Stimulated activated CD8-positive, alpha-beta memory T cell treated with anti-CD3 and anti-CD28 coated beads, Interleukin-7, amount 100 ng/mL, for 24 hours (primary cell): ENCODE measurements around the gene TEX9.
"Not testable (repeated sequence)": the region's sequence is repeated elsewhere in the genome, so short reads cannot be mapped to it uniquely, and the experiment has no call there.

ENCODE experiments used
- DNase-seq: peaks from one replicate; pipeline ENCODE4 v3.0.0-alpha.2; 2020; ENCODE audit warnings: low read depth

The TEX9 gene

DNA sequence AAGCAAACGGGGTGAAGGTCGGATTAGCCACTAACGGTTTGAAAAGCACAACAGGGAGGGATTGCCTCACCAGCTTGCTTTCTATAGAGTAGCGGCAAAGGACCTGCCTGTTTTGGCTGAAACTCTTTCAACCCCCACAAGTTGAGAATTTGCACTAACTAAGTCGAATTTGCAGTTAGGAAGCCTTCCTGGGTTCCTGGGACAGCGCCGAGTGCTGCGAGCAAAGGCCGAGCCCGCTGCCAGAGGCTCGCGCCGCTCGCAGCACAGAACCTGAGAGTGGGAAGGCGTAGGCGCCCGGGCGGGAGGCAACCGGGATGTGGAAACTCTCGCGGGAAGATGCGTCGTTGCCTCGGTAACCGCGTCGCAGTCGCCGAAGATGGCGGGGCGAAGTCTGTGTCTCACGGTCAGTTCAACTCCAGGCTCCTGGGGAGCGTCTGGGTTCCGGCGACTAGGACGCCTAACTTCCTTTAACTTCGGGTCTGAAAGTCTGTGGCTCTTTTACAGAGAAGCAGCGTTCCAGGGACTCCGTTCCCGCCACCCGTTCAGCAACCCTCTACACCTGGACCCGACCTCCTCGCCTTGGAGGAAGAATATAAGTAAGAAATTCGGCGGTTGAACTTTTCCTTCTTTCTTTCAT is at the start of gene TEX9:
TSS of gene TEX9 (plus strand) at position 352 of the 637 bp plus-strand sequence. CDS start at position 377, 25 bp downstream.
- DNase-seq = peak; percentile 50

- not testable (repeated sequence) for DNase-seq
Measured at GRCh38 chr15:56316561-56316960, 48.7 kb upstream of the TEX9 start.

DNA sequence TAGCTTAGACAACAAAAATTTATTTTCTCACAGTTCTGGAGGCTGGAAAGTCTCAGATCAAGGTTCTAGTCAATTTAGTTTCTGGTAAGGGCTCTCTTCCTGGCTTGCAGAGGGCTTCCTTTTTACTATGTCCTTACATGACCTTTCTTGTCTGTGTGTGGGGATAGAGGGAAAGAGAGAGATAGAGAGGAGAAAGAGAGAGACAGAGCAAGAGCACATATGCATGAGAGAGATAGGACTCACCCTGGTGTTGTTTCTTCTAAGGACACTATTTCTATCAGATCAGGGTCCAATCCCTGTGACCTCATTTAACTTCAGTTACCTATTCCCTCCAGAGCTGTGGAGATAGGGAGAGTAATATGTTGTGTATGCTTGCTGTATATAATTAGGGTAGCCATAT is 44.9 kb upstream of the TEX9 start:
- no peak for DNase-seq

DNA sequence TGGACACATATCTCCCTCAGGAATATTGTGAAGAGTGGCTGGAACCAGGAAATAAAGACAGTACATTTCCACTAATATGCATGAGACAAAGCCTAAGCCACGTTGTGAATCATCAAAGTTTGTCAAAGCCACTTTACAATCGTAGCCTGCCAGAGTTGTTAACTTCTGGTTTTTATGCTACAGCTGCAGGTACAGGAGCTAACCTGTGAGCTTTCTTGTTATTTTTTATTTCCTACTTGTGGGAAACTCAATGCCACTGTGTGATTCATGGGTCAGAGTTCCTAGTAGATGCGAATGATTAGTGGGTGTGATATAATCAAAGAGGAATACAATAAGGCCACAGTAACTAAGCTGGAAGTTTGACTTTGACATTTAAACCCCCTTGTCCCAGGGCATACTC is 44.4 kb upstream of the TEX9 start:
- no peak for DNase-seq

GRCh38 chr15:56322444-56322843 is 42.8 kb upstream of the TEX9 start:
- no peak for DNase-seq

GRCh38 chr15:56323435-56323834 is 41.8 kb upstream of the TEX9 start:
- no peak for DNase-seq

GRCh38 chr15:56325186-56325585 is 40.0 kb upstream of the TEX9 start:
- DNase-seq = no peak

- DNase-seq = no peak
Measured at GRCh38 chr15:56327721-56328502, 37.3 kb upstream of the TEX9 start.

GRCh38 chr15:56337084-56337725 is 28.0 kb upstream of the TEX9 start:
- DNase-seq = no peak

- no peak for DNase-seq
Measured at GRCh38 chr15:56339594-56339993, 25.6 kb upstream of the TEX9 start.

DNA sequence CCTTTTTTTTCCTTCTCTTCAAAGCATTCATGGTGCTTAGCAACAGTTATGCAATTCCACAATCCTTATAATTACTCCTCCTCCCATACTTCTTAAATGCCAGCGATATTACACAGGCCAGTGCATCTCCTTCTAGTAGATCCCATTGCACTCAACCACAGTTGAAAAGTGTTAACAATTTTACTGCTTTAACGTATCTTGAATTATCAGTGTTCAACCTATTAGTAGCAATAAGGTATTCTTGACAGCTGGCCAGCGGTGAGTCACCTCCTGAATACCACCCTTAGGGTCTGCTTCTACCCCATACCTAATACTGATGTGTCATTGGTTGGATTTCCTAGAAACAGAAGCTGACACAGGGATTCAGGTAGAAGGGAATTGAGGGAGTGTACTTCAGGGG is 24.0 kb upstream of the TEX9 start:
- no peak for DNase-seq

GRCh38 chr15:56342653-56343052 is 22.6 kb upstream of the TEX9 start:
- no peak for DNase-seq

GRCh38 chr15:56343879-56344278 is 21.3 kb upstream of the TEX9 start:
- DNase-seq = no peak

DNA sequence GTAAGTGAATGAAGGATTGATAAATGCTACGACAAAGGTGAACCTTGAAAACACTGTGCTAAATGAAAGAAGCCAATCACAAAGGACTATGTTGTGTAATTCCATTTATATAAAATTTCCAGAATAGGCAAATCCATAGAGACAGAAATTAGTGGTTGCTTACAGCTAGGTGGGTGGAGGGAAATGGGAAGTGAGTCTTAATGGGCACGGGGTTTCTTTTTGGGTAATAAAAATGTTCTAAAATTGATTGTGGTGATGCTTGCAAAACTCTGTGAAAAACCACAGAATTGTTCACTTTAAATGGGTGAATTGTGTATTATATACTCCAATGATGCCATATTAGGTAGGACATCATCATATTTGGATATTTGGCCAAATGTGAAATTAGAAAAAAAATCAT is 20.9 kb upstream of the TEX9 start:
- no peak for DNase-seq

GRCh38 chr15:56346414-56346813 is 18.8 kb upstream of the TEX9 start:
- no peak for DNase-seq

DNA sequence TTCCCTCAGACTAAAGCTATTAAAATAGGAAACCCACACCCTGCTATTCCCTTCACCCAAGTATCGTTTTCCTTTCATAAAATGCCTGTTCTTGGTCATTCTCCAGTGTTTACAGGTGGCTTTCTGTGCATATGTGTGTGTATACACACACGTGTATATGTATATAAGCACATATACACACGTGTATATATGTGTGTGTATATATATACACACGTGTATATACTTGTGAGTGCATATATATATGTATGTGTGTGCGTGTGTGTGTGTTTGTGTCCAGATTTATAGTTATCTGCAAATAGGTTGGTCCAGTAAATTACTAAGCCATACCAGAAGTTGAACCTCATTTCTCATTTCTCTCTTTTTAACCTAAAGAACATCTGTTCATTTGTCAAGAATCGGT is 15.7 kb upstream of the TEX9 start:
- no peak for DNase-seq

DNA sequence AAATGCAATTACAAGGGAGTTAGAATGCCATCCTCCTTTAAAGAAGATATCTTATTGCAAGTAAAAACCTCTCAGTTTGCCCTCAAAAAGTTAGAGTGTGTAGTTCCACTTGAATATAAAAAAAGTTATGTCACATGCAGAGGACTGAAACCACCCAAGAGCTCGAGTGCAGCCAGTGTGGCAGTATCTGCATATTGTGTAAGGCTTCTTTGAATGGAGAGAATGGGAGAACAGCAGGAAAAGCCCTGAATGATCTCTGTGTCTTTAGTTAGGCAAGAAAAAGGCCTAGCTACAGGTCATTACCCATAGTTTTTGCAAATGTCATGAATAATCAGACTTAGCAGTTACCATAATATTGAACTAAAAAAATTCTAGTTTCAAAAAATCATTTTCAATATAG is 13.9 kb upstream of the TEX9 start:
- no peak for DNase-seq

DNA sequence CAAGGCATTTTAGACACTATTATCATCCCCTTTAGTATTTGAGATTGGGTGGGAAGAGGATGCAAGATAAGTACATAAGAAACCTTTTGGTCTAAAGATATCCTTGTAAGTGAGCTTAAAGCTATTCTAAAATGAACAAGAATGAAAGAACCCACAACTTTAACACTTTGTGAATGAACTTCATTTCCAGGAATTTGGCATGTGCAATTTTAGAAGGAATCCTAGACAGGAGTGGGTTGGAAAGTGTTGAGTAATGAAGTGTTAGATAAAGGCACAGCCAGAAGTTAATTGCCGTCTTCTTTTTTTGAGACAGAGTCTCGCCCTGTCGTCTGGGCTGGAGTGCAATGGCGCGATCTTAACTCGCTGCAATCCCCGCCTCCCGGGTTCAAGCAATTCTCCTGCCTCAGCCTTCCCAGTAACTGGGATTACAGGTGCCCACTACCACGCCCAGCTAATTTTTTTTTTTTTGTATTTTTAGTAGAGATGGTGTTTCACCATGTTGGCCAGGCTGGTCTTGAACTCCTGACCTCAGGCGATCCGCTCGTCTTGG is 13.2 kb upstream of the TEX9 start:
- DNase-seq = no peak

DNA sequence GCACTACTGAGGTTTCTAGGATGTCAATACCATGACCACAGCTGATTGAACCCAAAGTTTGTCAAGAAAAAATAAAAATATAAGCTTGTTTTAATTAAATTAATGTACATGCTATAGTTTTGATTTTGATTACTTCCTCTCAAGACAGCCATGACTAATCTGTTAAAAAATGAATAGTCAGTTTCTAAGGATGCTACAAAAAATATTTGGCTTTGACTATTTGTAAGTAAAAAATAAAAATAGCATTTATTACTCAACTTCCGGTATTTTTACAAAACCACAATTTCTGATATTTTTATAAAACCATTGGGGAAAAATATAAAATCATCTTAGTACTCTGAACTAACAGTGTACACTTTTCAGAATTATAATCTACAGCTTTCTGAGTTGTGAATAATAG is 12.1 kb upstream of the TEX9 start:
- no peak for DNase-seq

DNA sequence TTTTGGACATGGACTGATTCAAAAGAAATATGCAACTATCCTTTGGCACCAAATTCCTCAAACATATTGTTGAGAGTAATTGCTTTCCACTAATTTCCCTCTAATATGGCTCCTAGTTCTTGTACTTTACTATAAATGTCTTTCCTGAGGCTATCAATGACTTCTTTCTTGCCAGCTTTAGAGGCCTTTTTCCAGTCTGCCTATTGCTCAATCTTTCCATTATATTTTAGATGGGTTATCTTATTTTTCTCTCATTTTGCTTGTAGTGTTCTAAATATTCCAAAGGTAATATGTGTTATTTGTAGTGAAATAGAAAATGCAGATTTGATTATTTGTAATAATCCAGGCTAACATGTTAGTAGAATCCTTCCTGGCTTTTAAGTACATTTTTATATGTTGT is 11.5 kb upstream of the TEX9 start:
- DNase-seq = no peak

- DNase-seq = no peak
Measured at GRCh38 chr15:56356616-56357015, 8.6 kb upstream of the TEX9 start.

DNA sequence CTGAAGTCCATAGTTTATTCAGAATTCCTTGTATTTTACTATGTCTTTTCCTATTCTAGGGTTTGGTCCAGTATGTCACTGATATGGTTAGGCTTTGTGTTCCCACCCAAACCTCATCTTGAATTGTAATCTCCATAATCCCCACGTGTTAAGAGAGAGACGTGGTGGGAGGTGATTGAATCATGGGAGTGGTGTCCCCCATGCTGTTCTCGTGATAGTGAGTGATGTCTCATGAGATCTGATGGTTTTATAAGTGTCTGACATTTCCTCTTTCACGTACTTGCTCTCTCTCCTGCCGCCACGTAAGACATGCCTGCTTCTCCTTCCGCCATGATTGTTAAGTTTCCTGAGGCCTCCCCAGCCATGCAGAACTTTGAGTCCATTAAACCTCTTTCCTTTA is 6.6 kb upstream of the TEX9 start:
- DNase-seq = no peak

DNA sequence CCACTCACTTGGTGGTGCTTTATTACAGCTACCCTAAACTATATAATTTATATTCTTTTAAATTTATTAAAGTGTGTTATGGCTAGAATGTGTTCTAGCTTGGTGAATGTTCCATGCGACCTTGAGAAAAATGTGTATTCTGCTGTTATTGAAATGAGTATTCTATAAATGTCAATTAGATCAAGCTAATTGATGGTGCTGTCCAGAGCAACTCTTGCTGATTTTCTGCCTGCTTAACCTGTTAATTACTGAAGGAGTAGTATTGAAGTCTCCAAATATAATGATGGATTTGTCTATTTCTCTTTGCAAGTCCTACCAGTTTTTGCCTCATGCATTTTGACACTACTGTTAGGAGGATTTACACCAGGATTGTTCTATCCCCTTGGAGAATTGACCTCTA is 3.2 kb upstream of the TEX9 start:
- DNase-seq = no peak
